ENCODE data around the gene MSH3.

Gene MSH3

DNA sequence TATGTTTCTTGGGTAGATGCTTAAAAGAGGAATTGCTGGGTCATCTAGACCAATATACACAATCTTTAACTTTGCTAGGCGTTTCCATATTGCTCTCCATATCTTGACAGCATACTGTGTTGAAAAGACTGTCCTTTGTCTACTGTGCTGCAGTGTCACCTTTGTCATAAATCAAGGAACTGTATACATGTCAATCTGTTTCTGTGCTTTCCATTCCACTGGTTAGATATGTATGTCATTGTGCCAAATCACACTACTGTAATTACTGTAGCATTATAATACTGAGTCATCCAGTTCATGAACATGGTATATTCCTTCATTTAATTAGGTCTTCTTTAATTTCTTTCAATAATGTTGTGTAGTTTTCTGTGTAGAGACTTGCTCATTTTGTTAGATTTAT, 156.0 kb downstream of the MSH3 start:
- ATAC-seq = no peak
- TF ChIP-seq SNAI2 (CRISPR knock-in tag; IDR thresholded peaks at IDR 0.05) (no peak), PPARA (CRISPR knock-in tag; IDR thresholded peaks at IDR 0.05; ENCODE audit: borderline replicate concordance) (no peak), ESRRG (CRISPR knock-in tag; IDR thresholded peaks at IDR 0.05) (no peak), ZNF8 (CRISPR knock-in tag; IDR thresholded peaks at IDR 0.05) (no peak), ISL1 (CRISPR knock-in tag; IDR thresholded peaks at IDR 0.05) (no peak), ARNTL (CRISPR knock-in tag; IDR thresholded peaks at IDR 0.05; ENCODE audit: borderline replicate concordance, low read depth) (no peak), GLIS3 (CRISPR knock-in tag; IDR thresholded peaks at IDR 0.05) (no peak), ZFP3 (CRISPR knock-in tag; IDR thresholded peaks at IDR 0.05) (no peak), BACH2 (CRISPR knock-in tag; IDR thresholded peaks at IDR 0.05; ENCODE audit: borderline replicate concordance) (no peak), ZNF70 (CRISPR knock-in tag; IDR thresholded peaks at IDR 0.05) (no peak), TCF4 (CRISPR knock-in tag; IDR thresholded peaks at IDR 0.05; ENCODE audit: borderline replicate concordance) (no peak), ZFP30 (CRISPR knock-in tag; IDR thresholded peaks at IDR 0.05) (no peak), ZNF565 (CRISPR knock-in tag; conservative IDR thresholded peaks at IDR 0.05; ENCODE audit: low read depth) (no peak)
- TF ChIP-seq, protein P1, sequence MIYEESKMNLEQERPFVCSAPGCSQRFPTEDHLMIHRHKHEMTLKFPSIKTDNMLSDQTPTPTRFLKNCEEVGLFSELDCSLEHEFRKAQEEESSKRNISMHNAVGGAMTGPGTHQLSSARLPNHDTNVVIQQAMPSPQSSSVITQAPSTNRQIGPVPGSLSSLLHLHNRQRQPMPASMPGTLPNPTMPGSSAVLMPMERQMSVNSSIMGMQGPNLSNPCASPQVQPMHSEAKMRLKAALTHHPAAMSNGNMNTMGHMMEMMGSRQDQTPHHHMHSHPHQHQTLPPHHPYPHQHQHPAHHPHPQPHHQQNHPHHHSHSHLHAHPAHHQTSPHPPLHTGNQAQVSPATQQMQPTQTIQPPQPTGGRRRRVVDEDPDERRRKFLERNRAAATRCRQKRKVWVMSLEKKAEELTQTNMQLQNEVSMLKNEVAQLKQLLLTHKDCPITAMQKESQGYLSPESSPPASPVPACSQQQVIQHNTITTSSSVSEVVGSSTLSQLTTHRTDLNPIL (CRISPR knock-in tag; IDR thresholded peaks at IDR 0.05; ENCODE audit: low read depth) = no peak
- TF ChIP-seq, protein P2, sequence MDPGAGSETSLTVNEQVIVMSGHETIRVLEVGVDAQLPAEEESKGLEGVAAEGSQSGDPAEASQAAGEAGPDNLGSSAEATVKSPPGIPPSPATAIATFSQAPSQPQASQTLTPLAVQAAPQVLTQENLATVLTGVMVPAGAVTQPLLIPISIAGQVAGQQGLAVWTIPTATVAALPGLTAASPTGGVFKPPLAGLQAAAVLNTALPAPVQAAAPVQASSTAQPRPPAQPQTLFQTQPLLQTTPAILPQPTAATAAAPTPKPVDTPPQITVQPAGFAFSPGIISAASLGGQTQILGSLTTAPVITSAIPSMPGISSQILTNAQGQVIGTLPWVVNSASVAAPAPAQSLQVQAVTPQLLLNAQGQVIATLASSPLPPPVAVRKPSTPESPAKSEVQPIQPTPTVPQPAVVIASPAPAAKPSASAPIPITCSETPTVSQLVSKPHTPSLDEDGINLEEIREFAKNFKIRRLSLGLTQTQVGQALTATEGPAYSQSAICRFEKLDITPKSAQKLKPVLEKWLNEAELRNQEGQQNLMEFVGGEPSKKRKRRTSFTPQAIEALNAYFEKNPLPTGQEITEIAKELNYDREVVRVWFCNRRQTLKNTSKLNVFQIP (CRISPR knock-in tag; IDR thresholded peaks at IDR 0.05; ENCODE audit: borderline replicate concordance, low read depth) = no peak
- TF ChIP-seq, protein P3, sequence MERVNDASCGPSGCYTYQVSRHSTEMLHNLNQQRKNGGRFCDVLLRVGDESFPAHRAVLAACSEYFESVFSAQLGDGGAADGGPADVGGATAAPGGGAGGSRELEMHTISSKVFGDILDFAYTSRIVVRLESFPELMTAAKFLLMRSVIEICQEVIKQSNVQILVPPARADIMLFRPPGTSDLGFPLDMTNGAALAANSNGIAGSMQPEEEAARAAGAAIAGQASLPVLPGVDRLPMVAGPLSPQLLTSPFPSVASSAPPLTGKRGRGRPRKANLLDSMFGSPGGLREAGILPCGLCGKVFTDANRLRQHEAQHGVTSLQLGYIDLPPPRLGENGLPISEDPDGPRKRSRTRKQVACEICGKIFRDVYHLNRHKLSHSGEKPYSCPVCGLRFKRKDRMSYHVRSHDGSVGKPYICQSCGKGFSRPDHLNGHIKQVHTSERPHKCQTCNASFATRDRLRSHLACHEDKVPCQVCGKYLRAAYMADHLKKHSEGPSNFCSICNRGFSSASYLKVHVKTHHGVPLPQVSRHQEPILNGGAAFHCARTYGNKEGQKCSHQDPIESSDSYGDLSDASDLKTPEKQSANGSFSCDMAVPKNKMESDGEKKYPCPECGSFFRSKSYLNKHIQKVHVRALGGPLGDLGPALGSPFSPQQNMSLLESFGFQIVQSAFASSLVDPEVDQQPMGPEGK (CRISPR knock-in tag; IDR thresholded peaks at IDR 0.05; ENCODE audit: borderline replicate concordance) = no peak

DNA sequence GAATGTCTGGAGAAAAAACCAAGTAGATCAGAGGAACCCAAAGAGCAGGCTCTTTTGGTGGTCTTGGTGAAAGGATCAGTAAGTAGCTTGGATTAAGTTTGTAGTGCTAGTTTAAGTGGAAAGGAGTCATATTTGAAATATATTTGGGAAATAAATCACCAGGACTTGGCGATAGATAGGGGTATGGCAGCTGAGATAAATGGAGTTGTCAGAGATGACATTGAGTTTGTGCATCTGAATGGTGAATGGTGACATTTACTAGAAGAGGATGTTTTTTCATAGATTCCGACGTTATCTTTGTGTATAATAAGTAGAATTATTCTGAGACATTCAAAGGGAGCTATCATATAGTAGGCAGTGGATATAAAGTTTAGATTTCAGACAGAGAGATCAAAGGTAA, 162.1 kb downstream of the MSH3 start:
- ATAC-seq = no peak
- TF ChIP-seq OSR1 (CRISPR knock-in tag; IDR thresholded peaks at IDR 0.05) = no peak
- TF ChIP-seq, protein P2 (CRISPR knock-in tag; IDR thresholded peaks at IDR 0.05; ENCODE audit: borderline replicate concordance, low read depth) = no peak
- TF ChIP-seq ZNF70 (CRISPR knock-in tag; IDR thresholded peaks at IDR 0.05) = no peak
- no peak for TF ChIP-seq CSDC2 (CRISPR knock-in tag; IDR thresholded peaks at IDR 0.05)
- TF ChIP-seq, protein P4, sequence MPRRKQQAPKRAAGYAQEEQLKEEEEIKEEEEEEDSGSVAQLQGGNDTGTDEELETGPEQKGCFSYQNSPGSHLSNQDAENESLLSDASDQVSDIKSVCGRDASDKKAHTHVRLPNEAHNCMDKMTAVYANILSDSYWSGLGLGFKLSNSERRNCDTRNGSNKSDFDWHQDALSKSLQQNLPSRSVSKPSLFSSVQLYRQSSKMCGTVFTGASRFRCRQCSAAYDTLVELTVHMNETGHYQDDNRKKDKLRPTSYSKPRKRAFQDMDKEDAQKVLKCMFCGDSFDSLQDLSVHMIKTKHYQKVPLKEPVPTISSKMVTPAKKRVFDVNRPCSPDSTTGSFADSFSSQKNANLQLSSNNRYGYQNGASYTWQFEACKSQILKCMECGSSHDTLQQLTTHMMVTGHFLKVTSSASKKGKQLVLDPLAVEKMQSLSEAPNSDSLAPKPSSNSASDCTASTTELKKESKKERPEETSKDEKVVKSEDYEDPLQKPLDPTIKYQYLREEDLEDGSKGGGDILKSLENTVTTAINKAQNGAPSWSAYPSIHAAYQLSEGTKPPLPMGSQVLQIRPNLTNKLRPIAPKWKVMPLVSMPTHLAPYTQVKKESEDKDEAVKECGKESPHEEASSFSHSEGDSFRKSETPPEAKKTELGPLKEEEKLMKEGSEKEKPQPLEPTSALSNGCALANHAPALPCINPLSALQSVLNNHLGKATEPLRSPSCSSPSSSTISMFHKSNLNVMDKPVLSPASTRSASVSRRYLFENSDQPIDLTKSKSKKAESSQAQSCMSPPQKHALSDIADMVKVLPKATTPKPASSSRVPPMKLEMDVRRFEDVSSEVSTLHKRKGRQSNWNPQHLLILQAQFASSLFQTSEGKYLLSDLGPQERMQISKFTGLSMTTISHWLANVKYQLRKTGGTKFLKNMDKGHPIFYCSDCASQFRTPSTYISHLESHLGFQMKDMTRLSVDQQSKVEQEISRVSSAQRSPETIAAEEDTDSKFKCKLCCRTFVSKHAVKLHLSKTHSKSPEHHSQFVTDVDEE (CRISPR knock-in tag; IDR thresholded peaks at IDR 0.05) = no peak
- TF ChIP-seq ZFP3 (CRISPR knock-in tag; IDR thresholded peaks at IDR 0.05) = no peak
- TF ChIP-seq, protein P1 (CRISPR knock-in tag; IDR thresholded peaks at IDR 0.05; ENCODE audit: low read depth) = no peak
- no peak for TF ChIP-seq BACH2 (CRISPR knock-in tag; IDR thresholded peaks at IDR 0.05; ENCODE audit: borderline replicate concordance)
- no peak for TF ChIP-seq RARB (CRISPR knock-in tag; IDR thresholded peaks at IDR 0.05)
- no peak for TF ChIP-seq PPARA (CRISPR knock-in tag; IDR thresholded peaks at IDR 0.05; ENCODE audit: borderline replicate concordance)
- TF ChIP-seq ZNF565 (CRISPR knock-in tag; conservative IDR thresholded peaks at IDR 0.05; ENCODE audit: low read depth) = no peak

Data from SK-N-SH treated with all-trans-retinoic acid at 6 μM for 48 hours (cell line).